Endodermal cell (in vitro differentiated cells): Measurements from ENCODE around the gene SHISA9. TPM values are rescaled to one million over a fixed set of nuclear protein-coding genes. Genes with fewer than 3 reads are reported as not detected.

ENCODE experiments used
- DNase-seq: peaks from one replicate; pipeline ENCODE4 v3.0.0-alpha.2; 2017
- H3K27ac ChIP-seq: 2 replicates; pipeline ENCODE4 v1.5.1; 2013; ENCODE audit warnings: mild to moderate bottlenecking, low read depth, low read length, moderate library complexity
- H3K27me3 ChIP-seq: 2 replicates; pipeline ENCODE4 v1.6.1; 2013; ENCODE audit warnings: mild to moderate bottlenecking, low read length, moderate library complexity; ENCODE audit not compliant: insufficient read depth, control insufficient read depth, poor library complexity, severe bottlenecking
- H3K36me3 ChIP-seq: 2 replicates; pipeline ENCODE4 v1.7.0; 2013; ENCODE audit warnings: mild to moderate bottlenecking, low read length, moderate library complexity; ENCODE audit not compliant: control insufficient read depth, insufficient read depth
- H3K4me1 ChIP-seq: one replicate; pipeline ENCODE4 v1.7.0; 2013; ENCODE audit warnings: low read length; ENCODE audit not compliant: control insufficient read depth, insufficient read depth
- H3K4me3 ChIP-seq: 2 replicates; pipeline ENCODE4 v1.5.1; 2013; ENCODE audit warnings: mild to moderate bottlenecking, low read length, moderate library complexity
- H3K9ac ChIP-seq: 2 replicates; pipeline ENCODE4 v1.6.1; 2013; ENCODE audit warnings: mild to moderate bottlenecking, low read length, moderate library complexity; ENCODE audit not compliant: poor library complexity, severe bottlenecking; ENCODE audit errors: extremely low read depth
- H3K9me3 ChIP-seq: 2 replicates; pipeline ENCODE4 v1.6.1; 2013; ENCODE audit warnings: mild to moderate bottlenecking, low read length, moderate library complexity; ENCODE audit not compliant: control insufficient read depth
- H3K27ac Mint-ChIP-seq: 2 replicates; pipeline ENCODE4 v1.8.0; 2020; ENCODE audit warnings: mixed read lengths
- H3K27me3 Mint-ChIP-seq: 2 replicates; pipeline ENCODE4 v1.8.0; 2021; ENCODE audit warnings: mild to moderate bottlenecking, mixed read lengths; ENCODE audit not compliant: insufficient read depth
- H3K36me3 Mint-ChIP-seq: 2 replicates; pipeline ENCODE4 v1.8.0; 2020; ENCODE audit warnings: low read depth, mixed read lengths
- H3K4me1 Mint-ChIP-seq: 2 replicates; pipeline ENCODE4 v1.8.0; 2020; ENCODE audit warnings: mixed read lengths
- H3K4me3 Mint-ChIP-seq: 2 replicates; pipeline ENCODE4 v1.8.0; 2020; ENCODE audit warnings: mild to moderate bottlenecking, moderate library complexity, mixed read lengths
- H3K9me3 Mint-ChIP-seq: 2 replicates; pipeline ENCODE4 v1.8.0; 2020; ENCODE audit warnings: mild to moderate bottlenecking, mixed read lengths
- WGBS, 2 experiments: methylation state at CpG; one replicate each; pipeline versions ENCODE4 v1.1.5 to v1.1.7; 2013; ENCODE audit warnings: missing lambda C conversion rate in 2 of 2, mixed read lengths in 1 of 2; ENCODE audit not compliant: insufficient coverage in 1 of 2, insufficient read length in 1 of 2; 5-methylcytosine and 5-hydroxymethylcytosine counted together
- total RNA-seq, 2 donors: library from RNA; stranded (reverse); fragmentation: NEBNext Ultra II Directional in 1 of 2; extraction: Animal tissue kit (Norgen Biotek cat#: 25700) in 1 of 2; gene quantifications; 2 replicates in 1 of 2; 3 replicates in 1 of 2; pipeline ENCODE4 v1.2.1, GENCODE V29; 2021
- TF ChIP-seq, protein P1 (sequence below): fragments of 200-600 bp; sonication (generic); conservative IDR thresholded peaks from 2 replicates; pipeline ENCODE4 v1.5.0; 2021; ENCODE audit warnings: antibody characterized with exemption, mild to moderate bottlenecking

The SHISA9 gene
- total RNA-seq, 2 donors from 2014 or later, result 5.2 to 27.8 TPM

DNA sequence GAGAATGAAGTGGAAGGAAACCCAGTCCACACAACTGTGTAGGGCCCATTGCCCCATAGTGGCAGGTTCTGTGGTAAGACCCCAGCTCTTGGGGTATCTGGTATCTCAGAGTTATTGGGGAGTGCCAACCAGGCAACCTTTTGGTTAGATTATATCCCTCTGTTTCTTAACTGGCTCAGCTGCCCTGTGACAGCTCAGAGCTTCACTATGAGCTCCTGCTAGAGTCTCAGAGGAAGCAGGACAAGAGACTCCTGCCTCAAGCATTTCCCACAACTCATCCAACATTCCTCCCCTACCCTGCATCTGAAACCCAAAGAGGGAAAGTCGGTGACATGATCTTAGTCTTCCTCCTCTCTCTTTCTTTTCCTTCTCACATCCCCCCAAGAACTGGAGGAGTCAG is 292.3 kb downstream of the SHISA9 start:
- H3K27me3 Mint-ChIP-seq, result no peaks in the 10 kb centered on the region
- no peaks in the 10 kb centered on the region for H3K27me3 ChIP-seq
- H3K36me3 ChIP-seq, result no peaks in the 10 kb centered on the region
- H3K9ac ChIP-seq, result no peak overlapping the region
- peaks cover 6% of the 10 kb centered on the region for H3K4me1 Mint-ChIP-seq
- TF ChIP-seq, protein P1, sequence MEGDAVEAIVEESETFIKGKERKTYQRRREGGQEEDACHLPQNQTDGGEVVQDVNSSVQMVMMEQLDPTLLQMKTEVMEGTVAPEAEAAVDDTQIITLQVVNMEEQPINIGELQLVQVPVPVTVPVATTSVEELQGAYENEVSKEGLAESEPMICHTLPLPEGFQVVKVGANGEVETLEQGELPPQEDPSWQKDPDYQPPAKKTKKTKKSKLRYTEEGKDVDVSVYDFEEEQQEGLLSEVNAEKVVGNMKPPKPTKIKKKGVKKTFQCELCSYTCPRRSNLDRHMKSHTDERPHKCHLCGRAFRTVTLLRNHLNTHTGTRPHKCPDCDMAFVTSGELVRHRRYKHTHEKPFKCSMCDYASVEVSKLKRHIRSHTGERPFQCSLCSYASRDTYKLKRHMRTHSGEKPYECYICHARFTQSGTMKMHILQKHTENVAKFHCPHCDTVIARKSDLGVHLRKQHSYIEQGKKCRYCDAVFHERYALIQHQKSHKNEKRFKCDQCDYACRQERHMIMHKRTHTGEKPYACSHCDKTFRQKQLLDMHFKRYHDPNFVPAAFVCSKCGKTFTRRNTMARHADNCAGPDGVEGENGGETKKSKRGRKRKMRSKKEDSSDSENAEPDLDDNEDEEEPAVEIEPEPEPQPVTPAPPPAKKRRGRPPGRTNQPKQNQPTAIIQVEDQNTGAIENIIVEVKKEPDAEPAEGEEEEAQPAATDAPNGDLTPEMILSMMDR, result no peak
- no peak overlapping the region for H3K4me3 Mint-ChIP-seq
- no peak overlapping the region for H3K4me3 ChIP-seq
- H3K27ac Mint-ChIP-seq, result no peak overlapping the region
- H3K9me3 Mint-ChIP-seq, result peaks cover 4% of the 10 kb centered on the region
- DNase-seq, result no peak
- H3K36me3 Mint-ChIP-seq, result no peaks in the 10 kb centered on the region
- no peaks in the 10 kb centered on the region for H3K4me1 ChIP-seq
- 71 to 77% methylated on average over 1 of the region's 1 CpG for whole genome bisulfite sequencing, 2 experiments
- no peak overlapping the region for H3K27ac ChIP-seq
- H3K9me3 ChIP-seq, result no peaks in the 10 kb centered on the region

DNA sequence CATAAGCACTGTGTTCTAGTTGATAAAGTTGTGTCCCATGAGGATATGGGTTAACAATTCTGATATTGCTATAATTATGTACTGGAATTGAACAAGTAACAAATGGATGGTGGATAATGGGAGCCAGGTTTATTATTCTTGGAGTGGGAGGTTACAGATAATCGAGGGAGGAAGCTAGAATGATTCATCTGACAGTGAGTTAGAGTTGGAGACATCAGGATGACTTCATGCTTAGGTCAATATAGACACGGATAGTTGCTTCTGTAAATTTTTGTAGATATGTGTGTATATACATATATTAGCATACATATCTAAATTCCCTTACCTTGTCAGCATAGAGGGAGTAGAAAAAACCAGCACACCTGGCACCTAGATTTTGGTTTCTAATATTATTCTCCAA is 293.4 kb downstream of the SHISA9 start:
- Histone ChIP-seq H3K9me3 (no peaks in the 10 kb centered on the region), H3K27me3 (no peaks in the 10 kb centered on the region), H3K4me3 (no peak overlapping the region), H3K36me3 (no peaks in the 10 kb centered on the region), H3K27ac (no peak overlapping the region), H3K4me1 (no peaks in the 10 kb centered on the region), H3K9ac (no peak overlapping the region)
- Mint-ChIP-seq H3K4me1 (peaks cover 3% of the 10 kb centered on the region), H3K27me3 (no peaks in the 10 kb centered on the region), H3K36me3 (no peaks in the 10 kb centered on the region), H3K4me3 (no peak overlapping the region), H3K27ac (no peak overlapping the region), H3K9me3 (peaks cover 4% of the 10 kb centered on the region)
- TF ChIP-seq, protein P1, result no peak
- WGBS, 2 experiments, result 80 to 88% methylated on average over 1 of the region's 2 CpGs
- DNase-seq, result no peak

DNA sequence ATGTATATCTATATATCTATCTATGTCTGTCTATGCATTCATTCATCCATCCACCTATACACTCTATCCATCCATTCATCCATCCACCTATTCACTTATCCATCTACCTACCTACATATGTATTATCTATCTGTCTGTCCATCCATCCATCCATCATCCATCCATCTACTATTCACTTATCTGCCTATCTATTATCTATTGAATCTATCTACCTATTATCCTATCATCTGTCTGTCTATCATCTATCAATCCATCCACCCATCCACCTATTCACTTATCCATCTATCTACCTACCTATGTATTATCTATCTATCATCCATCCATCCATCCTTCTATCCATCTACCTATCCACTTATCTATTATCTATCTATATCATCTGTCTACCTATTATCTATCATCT is 302.3 kb downstream of the SHISA9 start:
- H3K4me3 ChIP-seq, result no peak overlapping the region
- Mint-ChIP-seq H3K9me3 (no peaks in the 10 kb centered on the region), H3K4me3 (no peak overlapping the region), H3K36me3 (no peaks in the 10 kb centered on the region), H3K4me1 (no peaks in the 10 kb centered on the region), H3K27ac (no peak overlapping the region), H3K27me3 (no peaks in the 10 kb centered on the region)
- no peaks in the 10 kb centered on the region for H3K36me3 ChIP-seq
- no peaks in the 10 kb centered on the region for H3K9me3 ChIP-seq
- H3K4me1 ChIP-seq, result no peaks in the 10 kb centered on the region
- TF ChIP-seq, protein P1, result no peak
- H3K27ac ChIP-seq, result no peak overlapping the region
- no peaks in the 10 kb centered on the region for H3K27me3 ChIP-seq
- no peak for DNase-seq
- no peak overlapping the region for H3K9ac ChIP-seq
